SHP77 treated with DMSO at 0.1 percent for 48 hours (cell line): ENCODE measurements around the gene NOX4.
"Not testable (repeated sequence)": the region's sequence is repeated elsewhere in the genome, so short reads cannot be mapped to it uniquely, and the experiment has no call there.

ENCODE experiments used
- DNase-seq: peaks from one replicate; lab custom pipeline; 2025; lab: John Stamatoyannopoulos, UW

Gene NOX4

GRCh38 chr11:89458716-89459115 lies 32.5 kb downstream of the NOX4 start:
- DNase-seq = no peak

DNA sequence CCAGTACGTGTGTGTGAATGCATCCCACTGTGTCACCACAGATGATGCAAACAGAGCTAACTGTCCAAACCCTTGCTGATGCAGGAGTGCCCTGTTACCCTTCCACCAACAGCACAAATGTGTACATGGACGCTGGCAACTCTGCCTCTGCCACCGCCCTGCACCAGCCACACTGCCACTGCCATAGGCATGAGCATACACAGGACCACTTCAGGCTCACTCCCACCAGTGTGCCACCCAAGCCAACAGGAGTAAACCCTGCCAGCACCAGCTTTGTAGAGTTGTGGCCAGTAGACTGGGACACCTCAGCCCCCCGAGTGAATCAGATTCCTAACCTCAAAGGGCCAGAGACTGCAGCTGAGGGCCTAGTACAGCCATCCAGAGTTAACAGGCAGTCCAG lies 34.0 kb downstream of the NOX4 start:
- no peak for DNase-seq

DNA sequence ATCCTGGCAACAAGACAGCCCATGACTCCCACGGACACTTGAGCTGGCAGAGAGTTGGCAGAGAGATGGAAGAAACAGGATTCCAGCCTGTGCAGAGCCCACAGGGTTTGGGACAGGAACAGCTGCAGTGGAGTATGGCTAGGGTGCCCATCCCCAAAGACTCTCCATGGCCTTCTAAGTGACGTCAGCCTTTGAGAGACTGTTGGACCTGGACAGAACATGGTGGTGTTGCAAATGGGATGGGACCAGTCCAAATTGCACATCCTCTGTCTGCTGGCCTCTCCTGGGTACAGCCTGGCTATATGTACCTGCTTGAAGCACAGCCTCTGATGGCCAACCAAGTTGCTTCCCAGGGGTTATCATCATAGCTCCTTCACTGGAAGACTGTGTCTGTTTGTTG lies 34.5 kb downstream of the NOX4 start:
- DNase-seq = no peak

DNA sequence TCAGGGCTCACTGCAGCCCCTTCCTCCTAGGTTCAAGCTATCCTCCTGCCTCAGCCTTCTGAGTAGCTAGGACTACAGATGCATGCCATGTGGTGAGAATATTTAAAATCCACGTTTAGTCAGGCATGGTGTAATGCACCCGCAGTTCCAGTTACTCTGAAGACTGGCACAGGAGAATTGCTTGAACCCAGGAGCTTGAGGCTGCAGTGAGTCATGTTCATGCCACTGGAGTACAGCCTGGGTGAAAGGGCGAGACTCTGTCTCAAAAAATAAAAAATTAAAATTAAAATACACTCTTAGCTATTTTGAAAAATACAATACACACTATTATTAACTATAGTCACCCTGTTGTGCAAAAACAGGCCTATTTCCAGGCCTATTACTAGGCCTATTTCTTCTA lies 38.4 kb downstream of the NOX4 start:
- DNase-seq = no peak

DNA sequence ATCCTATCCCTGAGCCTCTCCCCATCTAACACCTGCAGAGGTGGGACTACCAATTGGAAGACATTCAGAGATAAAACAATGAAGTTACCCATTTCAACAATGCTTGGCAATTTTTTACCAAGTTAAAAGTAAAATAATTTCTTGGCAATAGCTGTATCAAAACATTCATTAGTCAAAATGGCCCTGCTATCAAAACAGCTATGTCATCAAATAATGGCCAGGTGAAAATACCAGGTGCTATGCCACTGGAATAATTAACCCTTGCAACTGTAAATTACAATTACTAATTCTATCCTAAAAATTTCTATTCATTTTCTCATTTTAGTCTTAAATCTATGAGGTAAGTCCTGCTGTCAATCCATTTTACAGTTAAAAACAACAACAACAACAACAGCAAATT lies 43.3 kb downstream of the NOX4 start:
- no peak for DNase-seq

DNA sequence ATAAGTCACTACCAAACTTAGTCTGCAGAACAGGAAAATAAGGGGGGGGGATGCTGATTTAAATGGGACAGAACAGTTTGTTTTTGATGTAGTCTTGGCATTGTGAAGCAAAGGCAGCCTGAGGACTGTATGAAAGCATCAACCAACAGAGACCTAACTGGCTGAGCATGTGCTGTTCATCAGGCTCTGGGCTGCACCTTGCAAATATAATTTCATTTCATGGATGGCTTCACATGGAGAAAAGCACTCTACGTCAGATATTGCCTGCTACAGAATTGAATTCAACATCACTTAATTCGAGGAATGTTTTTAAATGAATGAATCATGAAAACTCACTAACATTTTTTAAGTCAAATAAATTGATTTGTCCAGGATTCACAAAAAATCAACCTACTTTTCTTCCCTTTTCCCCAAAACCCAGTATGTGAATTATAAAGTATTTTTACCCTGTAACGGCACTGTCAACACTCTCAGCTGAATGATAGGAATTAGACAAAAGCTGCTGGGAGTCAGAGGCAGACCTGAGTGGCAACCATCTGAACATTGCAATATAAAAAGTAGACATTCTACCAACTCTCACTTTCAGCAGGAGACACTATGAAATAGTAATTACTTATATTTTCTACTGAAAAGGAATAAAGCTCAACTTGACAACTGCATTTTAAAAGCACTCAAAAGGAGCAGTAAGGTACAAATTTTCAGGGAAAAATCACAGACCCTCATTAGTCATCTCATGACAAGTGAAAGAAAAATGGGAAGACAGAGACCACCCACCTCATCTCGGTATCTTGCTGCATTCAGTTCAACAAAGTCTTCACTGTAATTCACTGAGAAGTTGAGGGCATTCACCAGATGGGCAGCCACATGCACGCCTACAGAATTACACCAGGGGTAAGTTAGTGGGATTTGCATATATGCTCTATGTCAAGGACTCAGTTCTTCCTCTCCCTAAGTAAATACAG lies 47.5 kb downstream of the NOX4 start:
- DNase-seq = no peak

- DNase-seq = no peak
These were observed 48.4 kb downstream of the NOX4 start for GRCh38 chr11:89442801-89443200.

GRCh38 chr11:89441606-89442005 lies 49.6 kb downstream of the NOX4 start:
- DNase-seq = no peak

- no peak for DNase-seq
These were observed 53.9 kb downstream of the NOX4 start for GRCh38 chr11:89437317-89437716.

- no peak for DNase-seq
These were observed 55.1 kb downstream of the NOX4 start for GRCh38 chr11:89436071-89436470.

- no peak for DNase-seq
These were observed 57.9 kb downstream of the NOX4 start for GRCh38 chr11:89433278-89433677.

DNA sequence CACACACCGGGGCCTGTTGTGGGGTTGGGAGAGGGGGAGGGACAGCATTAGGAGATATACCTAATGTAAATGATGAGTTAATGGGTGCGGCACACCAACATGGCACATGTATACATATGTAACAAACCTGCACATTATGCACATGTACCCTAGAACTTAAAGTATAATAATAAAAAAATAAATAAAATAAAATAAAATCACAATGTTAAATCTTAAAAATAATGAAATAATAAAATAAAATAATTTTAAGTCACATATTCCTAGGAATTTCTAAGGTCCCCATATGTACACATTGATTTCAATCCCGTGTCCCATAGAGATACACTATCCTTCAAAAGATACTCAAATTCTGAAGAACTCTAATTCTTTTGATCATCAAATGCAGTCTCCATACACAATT lies 59.0 kb downstream of the NOX4 start:
- DNase-seq = not testable (repeated sequence)

DNA sequence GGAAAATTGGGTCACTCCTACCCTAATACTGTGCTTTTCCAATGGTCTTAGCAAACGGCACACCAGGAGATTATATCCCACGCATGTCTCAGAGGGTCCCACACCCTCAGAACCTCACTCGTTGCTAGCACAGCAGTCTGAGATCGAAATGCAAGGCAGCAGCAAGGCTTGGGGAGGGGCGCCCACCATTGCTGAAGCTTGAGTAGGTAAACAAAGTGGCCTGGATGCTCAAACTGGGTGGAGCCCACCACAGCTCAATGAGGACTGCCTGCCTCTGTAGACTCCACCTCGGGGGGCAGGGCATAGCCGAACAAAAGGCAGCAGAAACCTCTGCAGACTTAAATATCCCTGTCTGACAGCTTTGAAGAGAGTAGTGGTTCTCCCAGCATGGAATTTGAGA lies 64.7 kb downstream of the NOX4 start:
- not testable (repeated sequence) for DNase-seq

- no peak for DNase-seq
These were observed 69.5 kb downstream of the NOX4 start for GRCh38 chr11:89421718-89422117.

GRCh38 chr11:89420981-89421380 lies 70.2 kb downstream of the NOX4 start:
- DNase-seq = no peak

DNA sequence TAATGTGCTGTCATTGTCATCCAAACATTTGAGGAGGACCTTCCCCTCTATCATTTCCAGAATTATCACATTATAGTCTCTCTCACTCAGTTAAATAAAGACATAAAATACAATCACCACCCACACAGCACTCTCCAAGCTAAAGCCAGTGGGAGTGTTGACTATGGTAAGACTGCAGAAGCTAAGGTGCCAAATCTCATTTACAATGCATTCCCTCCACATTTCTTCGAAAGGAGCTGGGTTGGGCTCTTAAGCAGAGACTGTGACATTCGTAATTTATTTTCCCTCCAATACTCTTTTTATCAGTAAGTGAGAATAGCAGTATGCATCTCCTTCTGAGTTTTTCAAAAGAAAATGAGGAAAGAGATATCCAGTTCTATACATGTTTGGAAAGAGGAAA lies 74.2 kb downstream of the NOX4 start:
- DNase-seq = no peak

DNA sequence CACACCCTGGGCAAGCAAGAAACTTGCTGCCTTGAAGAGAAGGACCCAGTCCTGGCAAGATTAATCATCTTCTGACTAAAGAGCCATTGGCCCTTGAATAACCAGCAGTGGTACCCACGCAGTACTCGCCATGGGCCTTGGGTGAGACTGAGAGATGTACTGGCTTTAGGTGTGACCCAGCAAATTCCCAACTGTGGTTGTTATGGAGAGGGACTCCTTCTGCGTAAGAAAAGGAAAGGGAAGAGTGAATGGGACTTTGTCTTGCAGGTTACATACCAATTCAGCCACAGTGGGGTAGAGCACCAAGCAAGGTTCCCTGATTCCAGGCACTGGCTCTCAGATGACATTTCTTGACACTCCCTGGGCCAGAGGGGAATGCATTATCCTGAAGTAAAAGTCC lies 80.1 kb downstream of the NOX4 start:
- DNase-seq = not testable (repeated sequence)

GRCh38 chr11:89410666-89411065 lies 80.5 kb downstream of the NOX4 start:
- DNase-seq = not testable (repeated sequence)

GRCh38 chr11:89408441-89408840 lies 82.7 kb downstream of the NOX4 start:
- not testable (repeated sequence) for DNase-seq

GRCh38 chr11:89405629-89406028 lies 85.5 kb downstream of the NOX4 start:
- no peak for DNase-seq

GRCh38 chr11:89391654-89392053 lies 99.5 kb downstream of the NOX4 start:
- DNase-seq = not testable (repeated sequence)

- not testable (repeated sequence) for DNase-seq
These were observed 103.7 kb downstream of the NOX4 start for GRCh38 chr11:89387501-89387900.

DNA sequence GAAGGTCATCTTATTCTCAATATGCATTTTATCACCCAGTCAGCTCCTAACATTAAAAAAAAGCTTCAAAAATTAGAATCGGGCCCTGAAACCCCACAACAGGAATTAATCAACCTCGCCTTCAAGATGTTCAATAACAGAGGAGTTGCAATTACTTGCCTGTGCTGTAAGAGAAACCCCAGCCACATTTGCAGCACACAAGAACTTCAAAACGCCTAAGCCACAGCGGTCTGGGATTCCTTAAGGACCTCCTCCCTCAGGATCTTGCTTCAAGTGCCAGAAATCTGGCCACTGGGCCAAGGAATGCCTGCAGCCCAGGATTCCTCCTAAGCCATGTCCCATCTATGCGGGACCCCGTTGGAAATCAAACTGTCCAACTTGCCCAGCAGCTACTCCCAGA lies 108.2 kb downstream of the NOX4 start:
- DNase-seq = not testable (repeated sequence)

DNA sequence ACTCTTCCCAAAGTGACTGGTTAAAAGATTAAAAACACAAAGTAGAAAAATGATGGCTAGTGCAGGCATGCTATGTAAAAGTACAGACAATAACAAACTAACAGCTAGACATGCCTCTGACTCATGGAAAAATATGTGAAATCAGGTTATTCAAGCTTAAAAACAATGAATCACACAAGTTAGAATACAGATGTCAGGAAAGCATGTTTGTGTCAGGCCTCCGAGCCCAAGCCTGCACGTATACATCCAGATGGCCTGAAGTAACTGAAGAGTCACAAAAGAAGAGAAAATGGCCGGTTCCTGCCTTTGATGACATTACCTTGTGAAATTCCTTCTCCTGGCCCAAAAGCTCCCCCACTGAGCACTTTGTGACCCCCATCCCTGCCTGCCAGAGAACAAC lies 110.1 kb downstream of the NOX4 start:
- no peak for DNase-seq
